Right lobe of liver (tissue), 4 donors: ENCODE measurements around the gene MYO7A.

Experiments used
- CTCF ChIP-seq, 4 donors: fragments of 200-600 bp in 3 of 4; fragments of 450-650 bp in 1 of 4; IDR thresholded peaks; one replicate each; pipeline versions ENCODE4 v1.5.1 to v1.8.0; 2016 to 2022; ENCODE audit warnings: antibody characterized with exemption in 4 of 4, mild to moderate bottlenecking in 2 of 4
- POLR2A ChIP-seq: fragments of 450-650 bp; IDR thresholded peaks from one replicate; pipeline ENCODE4 v1.6.1; 2017; ENCODE audit warnings: antibody characterized with exemption, mild to moderate bottlenecking
- donor health status: DM: no; HTN: no; CAD: no.
- donor health status: DM: no; HTN: no; CAD: no.
- donor health status: DM: no; HTN: yes; CAD: no.

- TF ChIP-seq CTCF (IDR thresholded peaks at IDR 0.05) (no peak), POLR2A (no peak)
These were observed 51.0 kb downstream of the MYO7A start for GRCh38 chr11:77179048-77179447.
